Measurements from ENCODE around the gene CEP85L. TPM values are rescaled to one million over a fixed set of nuclear protein-coding genes. Genes with fewer than 3 reads are reported as not detected.

Gene CEP85L
- 51.5 TPM for total RNA-seq (ENCODE audit: unreplicated experiment)
- long read RNA-seq, full-length matches to known transcripts = 2 of 16 reads
- long read RNA-seq, partial matches to known transcripts = 13 of 16 reads
- long read RNA-seq, other reads (novel, unspliced or antisense) = 1 of 16 reads

GRCh38 chr6:118651282-118652050 lies at the start of gene CEP85L:
CEP85L (minus strand) TSS chr6:118651591; CDS start chr6:118651269, 322 bp downstream.
- H3K4me3 Mint-ChIP-seq (ENCODE audit: unreplicated experiment) = peak within 1 kb of the TSS; percentile 95
- H3K9me3 Mint-ChIP-seq (ENCODE audit: unreplicated experiment) = peaks cover 11% of the 10 kb centered on the region
- peaks cover 9% of the 10 kb centered on the region for H3K27me3 Mint-ChIP-seq (ENCODE audit: unreplicated experiment)
- peak; percentile 96 for DNase-seq
- peak within 1 kb of the TSS; percentile 97 for H3K27ac Mint-ChIP-seq (ENCODE audit: unreplicated experiment)
- peaks cover 9% of the 10 kb centered on the region for H3K4me1 Mint-ChIP-seq (ENCODE audit: low read depth, unreplicated experiment)
- no peak for TF ChIP-seq CTCF (IDR thresholded peaks at IDR 0.05; ENCODE audit: partially characterized antibody, unreplicated experiment)
- no peaks in the 10 kb centered on the region for H3K36me3 Mint-ChIP-seq (ENCODE audit: unreplicated experiment)

- Mint-ChIP-seq H3K27me3 (ENCODE audit: unreplicated experiment) (no peaks in the 10 kb centered on the region), H3K9me3 (ENCODE audit: unreplicated experiment) (no peaks in the 10 kb centered on the region), H3K4me3 (ENCODE audit: unreplicated experiment) (no peak overlapping the region), H3K27ac (ENCODE audit: unreplicated experiment) (no peak overlapping the region), H3K36me3 (ENCODE audit: unreplicated experiment) (no peaks in the 10 kb centered on the region), H3K4me1 (ENCODE audit: low read depth, unreplicated experiment) (peaks cover 17% of the 10 kb centered on the region)
- TF ChIP-seq CTCF (IDR thresholded peaks at IDR 0.05; ENCODE audit: partially characterized antibody, unreplicated experiment) = no peak
- no peak for DNase-seq
These were observed 49.1 kb upstream of the CEP85L start for GRCh38 chr6:118700531-118700930.

GRCh38 chr6:118697554-118697953 lies 46.2 kb upstream of the CEP85L start:
- no peaks in the 10 kb centered on the region for H3K36me3 Mint-ChIP-seq (ENCODE audit: unreplicated experiment)
- H3K4me1 Mint-ChIP-seq (ENCODE audit: low read depth, unreplicated experiment) = peaks cover 10% of the 10 kb centered on the region
- H3K4me3 Mint-ChIP-seq (ENCODE audit: unreplicated experiment) = no peak overlapping the region
- TF ChIP-seq CTCF (IDR thresholded peaks at IDR 0.05; ENCODE audit: partially characterized antibody, unreplicated experiment) = no peak
- no peak for DNase-seq
- H3K27ac Mint-ChIP-seq (ENCODE audit: unreplicated experiment) = no peak overlapping the region
- no peaks in the 10 kb centered on the region for H3K27me3 Mint-ChIP-seq (ENCODE audit: unreplicated experiment)
- H3K9me3 Mint-ChIP-seq (ENCODE audit: unreplicated experiment) = no peaks in the 10 kb centered on the region

- Mint-ChIP-seq H3K27me3 (ENCODE audit: unreplicated experiment) (no peaks in the 10 kb centered on the region), H3K4me1 (ENCODE audit: low read depth, unreplicated experiment) (peaks cover 10% of the 10 kb centered on the region), H3K9me3 (ENCODE audit: unreplicated experiment) (no peaks in the 10 kb centered on the region), H3K4me3 (ENCODE audit: unreplicated experiment) (no peak overlapping the region), H3K36me3 (ENCODE audit: unreplicated experiment) (no peaks in the 10 kb centered on the region), H3K27ac (ENCODE audit: unreplicated experiment) (no peak overlapping the region)
- TF ChIP-seq CTCF (IDR thresholded peaks at IDR 0.05; ENCODE audit: partially characterized antibody, unreplicated experiment) = no peak
- DNase-seq = no peak
These were observed 44.9 kb upstream of the CEP85L start for GRCh38 chr6:118696271-118696670.

GRCh38 chr6:118693562-118693961 lies 42.2 kb upstream of the CEP85L start:
- DNase-seq = no peak
- peaks cover 10% of the 10 kb centered on the region for H3K4me1 Mint-ChIP-seq (ENCODE audit: low read depth, unreplicated experiment)
- TF ChIP-seq CTCF (IDR thresholded peaks at IDR 0.05; ENCODE audit: partially characterized antibody, unreplicated experiment) = no peak
- no peaks in the 10 kb centered on the region for H3K36me3 Mint-ChIP-seq (ENCODE audit: unreplicated experiment)
- H3K27ac Mint-ChIP-seq (ENCODE audit: unreplicated experiment) = no peak overlapping the region
- H3K4me3 Mint-ChIP-seq (ENCODE audit: unreplicated experiment) = no peak overlapping the region
- peaks cover 2% of the 10 kb centered on the region for H3K27me3 Mint-ChIP-seq (ENCODE audit: unreplicated experiment)
- no peaks in the 10 kb centered on the region for H3K9me3 Mint-ChIP-seq (ENCODE audit: unreplicated experiment)

Measured in glutamatergic neuron (in vitro differentiated cells).